HG03159 (cell line): Measurements from ENCODE around the gene SLC20A1.
"Not testable (repeated sequence)": the region's sequence is repeated elsewhere in the genome, so short reads cannot be mapped to it uniquely, and the experiment has no call there.

Experiments used
- ATAC-seq: cut with Tn5 transposase; IDR thresholded peaks from one replicate; pipeline ENCODE4 v1.9.1; 2021; ENCODE audit warnings: mild to moderate bottlenecking, moderate library complexity; ENCODE audit not compliant: unreplicated experiment

SLC20A1 gene

GRCh38 chr2:112646102-112646719, 472 bp downstream of the SLC20A1 start:
- peak; percentile 25 for ATAC-seq

- no peak for ATAC-seq
Observed at GRCh38 chr2:112646791-112647689, 1.3 kb downstream of the SLC20A1 start.

GRCh38 chr2:112648081-112648480, 2.3 kb downstream of the SLC20A1 start:
- no peak for ATAC-seq

- ATAC-seq, result no peak
Observed at GRCh38 chr2:112656679-112657078, 10.9 kb downstream of the SLC20A1 start.

- ATAC-seq, result no peak
Observed at GRCh38 chr2:112658301-112658700, 12.6 kb downstream of the SLC20A1 start.

GRCh38 chr2:112658839-112659667, 13.3 kb downstream of the SLC20A1 start:
- ATAC-seq, result no peak

GRCh38 chr2:112660138-112660537, 14.4 kb downstream of the SLC20A1 start:
- no peak for ATAC-seq

- ATAC-seq, result no peak
Observed at GRCh38 chr2:112661656-112662305, 16.0 kb downstream of the SLC20A1 start.

GRCh38 chr2:112662704-112663103, 17.0 kb downstream of the SLC20A1 start:
- ATAC-seq, result no peak

GRCh38 chr2:112664689-112665088, 18.9 kb downstream of the SLC20A1 start:
- ATAC-seq, result no peak

- ATAC-seq, result no peak
Observed at GRCh38 chr2:112665113-112665780, 19.5 kb downstream of the SLC20A1 start.

- ATAC-seq, result no peak
Observed at GRCh38 chr2:112666761-112667122, 21.0 kb downstream of the SLC20A1 start.

- ATAC-seq, result not testable (repeated sequence)
Observed at GRCh38 chr2:112667540-112667939, 21.8 kb downstream of the SLC20A1 start.

- ATAC-seq, result no peak
Observed at GRCh38 chr2:112669667-112670066, 23.9 kb downstream of the SLC20A1 start.

- no peak for ATAC-seq
Observed at GRCh38 chr2:112670252-112671022, 24.7 kb downstream of the SLC20A1 start.

GRCh38 chr2:112671801-112672200, 26.1 kb downstream of the SLC20A1 start:
- ATAC-seq, result no peak

- ATAC-seq, result no peak
Observed at GRCh38 chr2:112673008-112673407, 27.3 kb downstream of the SLC20A1 start.

GRCh38 chr2:112674229-112674628, 28.5 kb downstream of the SLC20A1 start:
- no peak for ATAC-seq

GRCh38 chr2:112679484-112679883, 33.7 kb downstream of the SLC20A1 start:
- no peak for ATAC-seq

- no peak for ATAC-seq
Observed at GRCh38 chr2:112680666-112681101, 34.9 kb downstream of the SLC20A1 start.
